Activated CD8-positive, alpha-beta T cell treated with anti-CD3 and anti-CD28 coated beads, Interleukin-2, amount 10 ng/mL, durations not matched to agents 7 days and 5 days (primary cell): ENCODE data around the gene MUC2. TPM values are rescaled to one million over a fixed set of nuclear protein-coding genes. Genes with fewer than 3 reads are reported as not detected.

Experiments
- ATAC-seq: fragments of 150-1000 bp; cut with Tn5 transposase; one replicate; pipeline ENCODE4 v1.10.0; 2021; ENCODE audit warnings: moderate library complexity
- CTCF ChIA-PET: fragments of 350-600 bp; sonication (Branson Sonifier 250); formaldehyde crosslinking; loops from one replicate; lab custom pipeline; 2021; ENCODE audit warnings: antibody characterized with exemption; lab: Charles Lee
- POLR2A ChIA-PET: fragments of 350-600 bp; sonication (Branson Sonifier 250); formaldehyde crosslinking; loops from one replicate; lab custom pipeline; 2021; ENCODE audit warnings: antibody characterized with exemption; lab: Charles Lee
- DNase-seq: peaks from one replicate; pipeline ENCODE4 v3.0.0-alpha.2; 2020
- H3K27ac Mint-ChIP-seq: one replicate; pipeline ENCODE4 v1.8.0; 2021; ENCODE audit warnings: mild to moderate bottlenecking, mixed read lengths
- H3K27me3 Mint-ChIP-seq: one replicate; pipeline ENCODE4 v1.8.0; 2021; ENCODE audit warnings: low read depth, mixed read lengths
- H3K36me3 Mint-ChIP-seq: one replicate; pipeline ENCODE4 v1.8.0; 2021; ENCODE audit warnings: low read depth, mixed read lengths
- H3K4me1 Mint-ChIP-seq: one replicate; pipeline ENCODE4 v1.8.0; 2021; ENCODE audit warnings: low read depth, mixed read lengths
- H3K4me3 Mint-ChIP-seq: one replicate; pipeline ENCODE4 v1.8.0; 2021; ENCODE audit warnings: mild to moderate bottlenecking, mixed read lengths
- H3K9me3 Mint-ChIP-seq: one replicate; pipeline ENCODE4 v1.8.0; 2022; ENCODE audit warnings: mixed read lengths; ENCODE audit not compliant: insufficient read depth
- total RNA-seq, 2 experiments: library from RNA; stranded (reverse); gene quantifications; one replicate each; pipeline ENCODE4 v1.2.3, GENCODE V29; 2021

MUC2 gene
- total RNA-seq, 2 experiments from 2014 or later = not detected

DNA sequence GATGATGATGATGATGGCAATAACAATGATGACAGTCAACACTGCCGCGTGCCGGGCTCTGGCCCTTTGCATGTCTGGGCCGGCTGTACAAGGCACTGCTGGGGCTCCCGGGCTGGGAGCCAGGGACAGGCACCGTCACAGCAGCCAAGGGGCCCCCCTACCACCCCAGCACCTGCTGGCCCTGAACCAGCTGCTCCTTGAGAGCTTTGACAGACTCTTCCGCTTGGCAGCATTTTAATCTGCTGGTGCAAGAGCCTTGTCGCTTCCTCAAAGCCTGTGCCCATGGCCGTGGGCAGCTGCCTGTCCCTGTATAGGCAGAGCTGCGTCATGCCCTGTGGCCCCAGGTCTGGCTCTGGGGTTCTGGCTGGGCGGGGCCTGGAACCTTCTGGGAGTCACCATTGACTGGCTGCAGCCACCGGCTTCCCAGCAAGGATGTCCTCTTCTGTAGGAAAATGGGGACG is 25.2 kb upstream of the MUC2 start:
- Mint-ChIP-seq H3K27ac (no peak overlapping the region), H3K36me3 (no peaks in the 10 kb centered on the region), H3K9me3 (no peaks in the 10 kb centered on the region), H3K4me3 (no peak overlapping the region), H3K27me3 (peaks cover 10% of the 10 kb centered on the region), H3K4me1 (peaks cover 2% of the 10 kb centered on the region)
- ATAC-seq (no peak), DNase-seq (no peak)
- ChIA-PET POLR2A (no interaction called here), CTCF (interaction anchor here (2.3 to 2.8 kb wide), 2 partner anchors 121 to 202 kb away, joined by 7 to 28 read pairs; no protein-coding TSS in a partner anchor)

DNA sequence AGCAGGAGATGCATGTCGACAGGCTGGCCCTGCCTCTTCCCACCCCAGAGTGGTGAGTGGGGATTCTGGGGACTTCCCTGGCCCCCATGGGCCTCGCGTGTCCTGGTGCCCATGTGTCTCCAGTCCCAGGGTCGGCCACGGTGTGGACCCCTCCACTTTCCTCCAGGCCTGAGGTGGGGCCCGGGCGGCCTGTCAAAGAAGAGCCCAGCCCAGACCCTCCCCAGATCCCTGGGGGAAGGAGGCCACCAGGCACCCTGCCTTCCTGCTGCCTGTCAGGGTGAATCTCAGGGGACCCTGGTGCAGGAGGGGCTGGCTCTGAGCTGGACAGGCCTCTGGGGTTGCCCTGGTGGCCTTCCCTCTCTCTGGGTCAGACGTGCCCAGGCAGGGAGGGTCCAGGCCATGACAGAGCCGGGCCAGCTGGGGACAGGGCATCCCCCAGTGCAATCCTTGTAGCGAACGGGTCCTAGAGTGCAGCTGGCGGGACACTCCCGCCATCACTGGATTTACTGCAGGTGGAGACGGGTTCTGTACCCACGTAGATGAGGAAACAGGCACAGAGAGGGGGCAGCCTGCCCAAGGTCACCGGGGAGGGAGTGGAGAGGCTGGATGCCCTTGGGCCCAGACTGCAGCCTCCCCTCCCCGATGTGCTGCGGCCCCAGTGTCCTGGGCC is 24.6 kb upstream of the MUC2 start:
- H3K4me1 Mint-ChIP-seq = peaks cover 2% of the 10 kb centered on the region
- ChIA-PET CTCF (interaction anchor here (0.7 to 2.8 kb wide), 5 partner anchors 103 to 203 kb away, joined by 3 to 28 read pairs (median 6); partner anchors contain the start of genes AP2A2 and CHID1), POLR2A (no interaction called here)
- no peak for DNase-seq
- H3K9me3 Mint-ChIP-seq = no peaks in the 10 kb centered on the region
- no peaks in the 10 kb centered on the region for H3K36me3 Mint-ChIP-seq
- no peak for ATAC-seq
- H3K4me3 Mint-ChIP-seq = no peak overlapping the region
- peaks cover 10% of the 10 kb centered on the region for H3K27me3 Mint-ChIP-seq
- H3K27ac Mint-ChIP-seq = no peak overlapping the region

GRCh38 chr11:1050581-1051355 is 23.9 kb upstream of the MUC2 start:
- DNase-seq (peak; percentile 80), ATAC-seq (peak; percentile 99)
- ChIA-PET CTCF (interaction anchor here (0.7 to 2.8 kb wide), 7 partner anchors 14 to 207 kb away, joined by 3 to 28 read pairs (median 6); partner anchors contain the start of genes AP2A2, CHID1 and TSPAN4), POLR2A (no interaction called here)
- Mint-ChIP-seq H3K4me3 (no peak overlapping the region), H3K27ac (peak overlapping the region; percentile 34), H3K36me3 (no peaks in the 10 kb centered on the region), H3K9me3 (no peaks in the 10 kb centered on the region), H3K4me1 (peaks cover 2% of the 10 kb centered on the region), H3K27me3 (peaks cover 10% of the 10 kb centered on the region)

GRCh38 chr11:1051356-1052132 is 23.1 kb upstream of the MUC2 start:
- ATAC-seq (no peak), DNase-seq (no peak)
- Mint-ChIP-seq H3K27me3 (peaks cover 6% of the 10 kb centered on the region), H3K36me3 (no peaks in the 10 kb centered on the region), H3K9me3 (no peaks in the 10 kb centered on the region), H3K4me3 (no peak overlapping the region), H3K27ac (peak overlapping the region; percentile 34), H3K4me1 (peaks cover 2% of the 10 kb centered on the region)
- ChIA-PET POLR2A (interaction anchor here (0.9 kb wide), 1 partner anchor 262 kb away, joined by 3 read pairs; the partner anchor contains the start of gene CEND1), CTCF (interaction anchor here (0.8 to 2.8 kb wide), 6 partner anchors 14 to 208 kb away, joined by 3 to 28 read pairs (median 6); partner anchors contain the start of genes AP2A2, CHID1 and TSPAN4)

DNA sequence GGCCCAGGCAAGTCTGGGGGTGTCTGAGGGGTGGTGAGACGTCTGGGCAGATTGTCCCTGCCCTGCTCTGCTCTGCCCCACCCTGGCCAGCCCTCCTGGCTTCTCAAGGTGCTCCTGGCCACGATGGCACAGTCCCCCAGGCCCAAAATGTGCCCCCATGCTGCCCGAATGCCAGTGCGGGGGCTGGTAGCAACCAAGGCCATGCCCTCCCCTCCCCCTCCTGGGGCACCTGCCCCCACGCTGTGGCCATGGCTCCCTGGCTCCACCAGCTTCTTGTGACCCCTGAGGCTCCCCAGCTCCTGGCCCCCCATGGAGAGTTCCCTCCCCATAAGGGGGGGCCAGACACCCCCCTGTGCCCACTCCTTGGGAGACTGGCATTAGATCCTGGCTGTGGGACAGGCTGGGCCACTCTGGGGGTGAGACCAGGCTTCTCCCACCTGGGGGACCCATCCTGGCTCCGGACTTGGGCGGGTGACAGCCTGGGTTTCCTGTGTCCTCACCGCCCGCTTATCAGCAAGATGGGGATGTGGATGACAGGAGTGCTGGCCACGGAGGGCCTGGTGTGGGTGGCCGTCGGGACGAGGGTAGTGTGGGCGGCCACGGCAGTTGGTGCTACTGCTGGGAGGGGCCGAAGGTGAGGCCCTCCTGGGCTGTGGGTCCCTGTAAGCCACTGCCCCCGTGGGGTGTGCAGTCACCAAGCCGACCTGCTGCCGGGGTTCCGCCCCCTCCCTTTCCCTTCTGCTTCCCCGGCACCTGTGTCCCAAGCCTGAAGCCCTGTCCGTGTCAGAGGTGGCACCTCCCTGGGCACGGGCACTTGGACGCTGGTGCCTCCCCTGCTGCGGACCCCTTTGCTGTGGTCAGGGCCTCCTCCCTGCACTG is 22.3 kb upstream of the MUC2 start:
- ChIA-PET POLR2A (interaction anchor here (0.9 kb wide), 1 partner anchor 262 kb away, joined by 3 read pairs; the partner anchor contains the start of gene CEND1), CTCF (interaction anchor here (1.1 to 2.8 kb wide), 4 partner anchors 124 to 209 kb away, joined by 6 to 28 read pairs (median 7); partner anchors contain the start of genes AP2A2 and TSPAN4)
- no peak overlapping the region for H3K27ac Mint-ChIP-seq
- ATAC-seq = no peak
- peaks cover 2% of the 10 kb centered on the region for H3K4me1 Mint-ChIP-seq
- H3K4me3 Mint-ChIP-seq = no peak overlapping the region
- no peaks in the 10 kb centered on the region for H3K36me3 Mint-ChIP-seq
- H3K9me3 Mint-ChIP-seq = no peaks in the 10 kb centered on the region
- DNase-seq = no peak
- H3K27me3 Mint-ChIP-seq = peaks cover 4% of the 10 kb centered on the region

DNA sequence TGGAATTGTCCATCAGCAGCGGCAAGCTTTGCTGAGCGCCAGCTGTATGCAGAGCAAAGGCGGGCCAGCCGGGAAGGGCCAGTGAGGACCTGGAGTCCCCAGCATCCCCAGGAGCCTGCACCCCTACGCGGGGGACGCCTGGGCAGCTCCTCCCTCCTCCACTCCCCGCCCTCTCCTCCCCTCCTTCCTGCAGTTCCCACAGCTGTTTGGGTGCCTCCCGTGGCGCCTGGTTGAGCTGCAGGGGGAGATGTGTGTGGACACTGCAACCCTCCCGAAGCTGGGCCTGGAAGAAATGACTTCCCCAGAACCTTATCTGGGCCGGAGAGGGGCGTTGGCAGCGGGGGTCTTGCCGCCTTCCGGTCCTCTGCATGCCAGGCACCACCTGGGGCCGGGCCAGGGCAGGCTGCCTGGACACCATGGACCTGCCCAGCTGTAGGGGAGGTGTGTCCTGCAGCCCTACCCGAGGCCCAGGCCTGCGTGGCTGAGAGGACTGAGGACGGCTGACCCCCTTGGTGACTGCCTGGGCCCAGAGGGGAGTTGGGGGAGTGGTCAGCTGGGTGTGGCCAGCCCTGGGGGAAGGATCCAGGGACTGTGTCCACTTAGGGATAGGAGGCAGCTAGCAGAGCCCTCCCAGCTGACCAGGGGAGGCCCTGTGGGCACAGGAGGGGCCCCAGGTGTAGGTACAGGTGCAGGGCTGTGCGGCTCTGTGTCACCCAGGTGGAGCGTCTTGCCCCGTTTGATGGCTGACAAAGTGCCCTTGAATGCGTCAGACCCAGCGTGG is 21.4 kb upstream of the MUC2 start:
- Mint-ChIP-seq H3K4me1 (peaks cover 2% of the 10 kb centered on the region), H3K27me3 (no peaks in the 10 kb centered on the region), H3K9me3 (no peaks in the 10 kb centered on the region), H3K36me3 (no peaks in the 10 kb centered on the region), H3K4me3 (no peak overlapping the region), H3K27ac (no peak overlapping the region)
- ATAC-seq (no peak), DNase-seq (no peak)
- ChIA-PET POLR2A (no interaction called here), CTCF (interaction anchor here (1.3 kb wide), 1 partner anchor 205 kb away, joined by 3 read pairs; no protein-coding TSS in a partner anchor)

DNA sequence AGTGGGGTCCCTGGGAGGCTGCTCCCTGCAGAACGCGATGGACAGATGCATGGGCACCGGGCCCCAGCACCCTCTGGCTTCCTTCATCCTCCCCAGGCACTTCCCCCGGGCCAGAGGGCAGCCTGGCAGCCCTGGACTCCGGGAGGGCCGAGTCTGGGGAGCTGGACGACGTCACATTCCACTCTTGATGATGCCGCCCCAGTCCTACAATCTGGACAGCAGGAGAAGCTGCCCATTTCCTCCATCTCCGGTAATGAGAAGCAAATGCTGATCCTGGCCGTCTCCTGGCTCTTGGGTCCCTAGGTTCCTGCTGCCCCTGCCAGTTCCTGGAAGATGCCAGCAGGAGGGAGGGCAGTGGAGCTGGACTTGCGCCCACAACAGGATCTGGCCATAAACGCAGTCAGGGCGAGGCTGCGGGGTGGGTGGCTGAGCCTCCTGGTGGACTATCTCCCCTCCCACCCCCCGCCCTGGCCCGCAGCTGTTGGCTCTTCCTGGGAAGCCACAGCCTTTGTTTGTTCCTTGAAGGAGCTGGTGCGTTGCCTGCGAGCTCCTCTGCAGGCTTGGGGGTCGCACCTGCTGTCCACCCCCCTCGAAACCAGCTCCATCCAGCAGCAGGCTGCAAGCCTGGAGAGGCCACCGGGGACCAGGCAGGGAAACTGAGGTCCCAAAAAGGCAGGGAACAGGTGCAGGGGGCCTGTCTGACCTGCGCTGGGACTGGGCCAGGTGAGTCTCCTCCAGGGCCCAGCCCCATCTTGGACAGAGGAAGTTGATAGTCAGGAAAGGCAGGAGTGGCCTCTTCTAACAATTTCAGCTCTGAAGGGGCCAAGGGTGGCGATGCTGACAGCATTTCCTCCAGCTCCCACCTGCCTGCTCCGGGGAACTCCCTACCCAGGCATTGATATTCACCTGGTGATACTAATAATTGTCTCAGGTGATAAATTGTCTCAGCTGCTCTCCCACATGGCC is 20.2 kb upstream of the MUC2 start:
- ChIA-PET CTCF (interaction anchor here (1.3 kb wide), 1 partner anchor 206 kb away, joined by 3 read pairs; no protein-coding TSS in a partner anchor), POLR2A (interaction anchor here (0.6 kb wide), 1 partner anchor 248 kb away, joined by 3 read pairs; no protein-coding TSS in a partner anchor)
- no peaks in the 10 kb centered on the region for H3K36me3 Mint-ChIP-seq
- no peak overlapping the region for H3K27ac Mint-ChIP-seq
- no peak overlapping the region for H3K4me3 Mint-ChIP-seq
- DNase-seq (no peak), ATAC-seq (no peak)
- H3K9me3 Mint-ChIP-seq = no peaks in the 10 kb centered on the region
- H3K4me1 Mint-ChIP-seq = peaks cover 2% of the 10 kb centered on the region
- no peaks in the 10 kb centered on the region for H3K27me3 Mint-ChIP-seq

DNA sequence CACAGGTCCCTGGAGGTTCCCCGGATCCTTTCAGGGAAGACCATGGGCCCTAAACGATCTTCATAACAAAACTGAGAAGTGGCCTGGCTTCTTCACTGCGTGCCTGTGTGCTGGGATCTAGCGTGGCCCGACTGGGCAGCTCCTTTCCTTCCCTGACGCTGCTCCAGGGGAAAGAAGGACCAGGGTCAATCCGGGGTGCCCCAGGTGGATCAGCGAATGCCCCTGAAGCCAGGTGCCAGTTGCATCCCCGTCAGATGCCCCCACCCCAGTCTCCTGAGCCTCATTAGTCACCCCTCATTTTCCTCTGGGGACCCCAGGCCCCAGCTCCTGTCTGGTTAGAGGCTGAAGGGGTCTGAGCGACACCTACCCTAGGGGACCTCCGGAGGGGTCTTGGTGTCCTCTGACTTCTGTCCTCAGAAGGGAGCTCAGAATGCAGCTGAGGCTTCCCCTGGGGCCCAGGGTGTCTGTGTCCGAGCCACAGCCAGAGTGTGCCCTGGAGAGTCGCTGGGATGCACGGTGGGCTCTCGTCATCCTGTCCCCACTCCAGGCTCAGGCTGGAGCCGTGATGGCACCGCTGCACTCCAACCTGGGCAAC is 19.5 kb upstream of the MUC2 start:
- Mint-ChIP-seq H3K27ac (no peak overlapping the region), H3K36me3 (no peaks in the 10 kb centered on the region), H3K27me3 (no peaks in the 10 kb centered on the region), H3K4me1 (peaks cover 2% of the 10 kb centered on the region), H3K9me3 (no peaks in the 10 kb centered on the region), H3K4me3 (no peak overlapping the region)
- POLR2A ChIA-PET = no interaction called here
- CTCF ChIA-PET = interaction anchor here (1.3 kb wide), 1 partner anchor 207 kb away, joined by 3 read pairs; no protein-coding TSS in a partner anchor
- DNase-seq (no peak), ATAC-seq (no peak)
